ENCODE results near the gene ZFYVE16. TPM values are rescaled to one million over a fixed set of nuclear protein-coding genes. Genes with fewer than 3 reads are reported as not detected.
A peak's percentile ranks its signal among the peaks of the same experiment; 100 is the strongest.

Gene ZFYVE16
- total RNA-seq: 10 to 100 TPM; 12.4 to 45.7 (median 23.3) TPM

DNA sequence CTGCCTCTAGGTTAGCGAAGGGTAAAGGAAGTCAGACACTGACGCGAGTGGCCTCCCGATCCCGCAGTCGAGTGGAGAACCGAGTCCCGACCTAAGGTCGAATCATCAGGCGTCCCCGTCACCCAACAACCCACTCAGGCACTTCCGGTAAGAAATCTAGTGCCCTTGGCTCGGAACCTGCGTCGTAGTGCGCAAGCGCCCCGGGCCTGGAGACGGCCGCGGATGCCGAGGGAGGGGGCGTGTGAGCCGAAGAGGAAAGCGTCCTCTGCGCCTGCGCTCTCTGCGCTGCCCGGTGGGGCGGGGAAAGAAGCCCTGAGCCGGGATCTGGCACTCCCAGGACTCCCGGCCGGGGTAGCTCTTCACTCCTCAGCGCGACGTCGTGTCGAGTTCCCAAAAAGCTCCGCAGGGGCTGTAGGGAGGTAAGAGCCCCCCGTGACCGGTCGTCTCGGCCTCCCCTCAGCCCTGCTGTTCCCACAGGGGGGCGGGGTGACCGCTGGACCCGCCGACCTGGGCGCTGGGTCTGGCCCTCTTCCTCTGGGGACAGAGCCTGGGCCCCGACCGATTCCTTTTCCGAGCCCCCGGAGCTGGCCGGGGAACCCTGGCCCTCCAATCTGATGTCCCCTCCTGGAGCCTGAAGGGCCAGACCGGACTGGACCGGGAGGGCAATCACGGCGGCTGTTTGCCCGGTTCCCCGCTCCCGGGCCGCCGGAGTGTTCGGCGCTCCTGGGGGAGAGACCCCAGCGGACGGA lies at the start of gene ZFYVE16:
ZFYVE16 (plus strand) TSS at position 330 of the 749 bp plus-strand sequence. CDS start 26,084 bp downstream, outside the sequence.
- H3K9me3 ChIP-seq: no peaks in the 10 kb centered on the region
- H3K4me1 ChIP-seq: peaks cover 34% of the 10 kb centered on the region
- DNase-seq (ENCODE audit: low spot score in 2 of 2): peak; percentile 98 to 99
- 1% methylated on average over 18 of the region's 66 CpGs for WGBS
- peak within 1 kb of the TSS; percentile 96 for H3K27ac ChIP-seq
- TF ChIP-seq EP300 (IDR thresholded peaks at IDR 0.05) (no peak), POLR2A (IDR thresholded peaks at IDR 0.05) (peak; percentile 26 to 87), POLR2AphosphoS5 (IDR thresholded peaks at IDR 0.05) (peak in 2 of 3 donors; percentile 47 to 80)
- TF ChIP-seq, protein P1, sequence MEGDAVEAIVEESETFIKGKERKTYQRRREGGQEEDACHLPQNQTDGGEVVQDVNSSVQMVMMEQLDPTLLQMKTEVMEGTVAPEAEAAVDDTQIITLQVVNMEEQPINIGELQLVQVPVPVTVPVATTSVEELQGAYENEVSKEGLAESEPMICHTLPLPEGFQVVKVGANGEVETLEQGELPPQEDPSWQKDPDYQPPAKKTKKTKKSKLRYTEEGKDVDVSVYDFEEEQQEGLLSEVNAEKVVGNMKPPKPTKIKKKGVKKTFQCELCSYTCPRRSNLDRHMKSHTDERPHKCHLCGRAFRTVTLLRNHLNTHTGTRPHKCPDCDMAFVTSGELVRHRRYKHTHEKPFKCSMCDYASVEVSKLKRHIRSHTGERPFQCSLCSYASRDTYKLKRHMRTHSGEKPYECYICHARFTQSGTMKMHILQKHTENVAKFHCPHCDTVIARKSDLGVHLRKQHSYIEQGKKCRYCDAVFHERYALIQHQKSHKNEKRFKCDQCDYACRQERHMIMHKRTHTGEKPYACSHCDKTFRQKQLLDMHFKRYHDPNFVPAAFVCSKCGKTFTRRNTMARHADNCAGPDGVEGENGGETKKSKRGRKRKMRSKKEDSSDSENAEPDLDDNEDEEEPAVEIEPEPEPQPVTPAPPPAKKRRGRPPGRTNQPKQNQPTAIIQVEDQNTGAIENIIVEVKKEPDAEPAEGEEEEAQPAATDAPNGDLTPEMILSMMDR (IDR thresholded peaks at IDR 0.05): peak in 1 of 2 donors; percentile 42
- no peaks in the 10 kb centered on the region for H3K36me3 ChIP-seq
- H3K27me3 ChIP-seq: no peaks in the 10 kb centered on the region
- H3K4me3 ChIP-seq: peak within 1 kb of the TSS; percentile 97

DNA sequence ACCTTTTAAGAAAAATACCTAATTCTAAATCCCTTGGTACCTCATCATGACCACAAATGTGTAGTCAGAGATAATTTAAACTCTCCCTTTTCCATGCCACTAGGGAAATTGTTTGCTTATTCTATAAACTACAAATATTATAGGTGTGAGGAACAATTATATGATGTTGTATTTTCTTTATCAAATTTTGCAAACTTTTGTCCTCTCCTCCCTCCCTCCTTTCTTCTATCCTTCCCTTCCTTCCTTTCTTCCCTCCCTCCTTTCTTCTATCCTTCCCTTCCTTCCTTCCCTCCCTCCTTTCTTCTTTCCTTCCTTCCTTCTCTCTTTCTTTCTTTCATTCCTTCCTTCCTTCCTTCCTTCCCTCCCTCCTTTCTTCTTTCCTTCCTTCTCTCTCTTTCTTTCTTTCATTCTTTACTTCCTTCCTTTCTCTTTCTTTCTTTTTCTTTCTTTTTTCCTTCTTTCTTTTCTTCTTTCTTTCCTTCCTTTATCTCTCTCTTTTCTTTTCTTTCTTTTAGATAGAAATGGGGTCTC lies 46.9 kb upstream of the ZFYVE16 start:
- DNase-seq (ENCODE audit: low spot score in 2 of 2): no peak
- no peaks in the 10 kb centered on the region for H3K9me3 ChIP-seq
- H3K27me3 ChIP-seq: no peaks in the 10 kb centered on the region
- TF ChIP-seq POLR2AphosphoS5 (IDR thresholded peaks at IDR 0.05): no peak
- TF ChIP-seq EP300 (IDR thresholded peaks at IDR 0.05): no peak
- TF ChIP-seq, protein P1 (IDR thresholded peaks at IDR 0.05): no peak
- TF ChIP-seq POLR2A (IDR thresholded peaks at IDR 0.05): no peak
- H3K4me1 ChIP-seq: no peaks in the 10 kb centered on the region
- H3K27ac ChIP-seq: no peak overlapping the region
- no peaks in the 10 kb centered on the region for H3K36me3 ChIP-seq
- H3K4me3 ChIP-seq: no peak overlapping the region

DNA sequence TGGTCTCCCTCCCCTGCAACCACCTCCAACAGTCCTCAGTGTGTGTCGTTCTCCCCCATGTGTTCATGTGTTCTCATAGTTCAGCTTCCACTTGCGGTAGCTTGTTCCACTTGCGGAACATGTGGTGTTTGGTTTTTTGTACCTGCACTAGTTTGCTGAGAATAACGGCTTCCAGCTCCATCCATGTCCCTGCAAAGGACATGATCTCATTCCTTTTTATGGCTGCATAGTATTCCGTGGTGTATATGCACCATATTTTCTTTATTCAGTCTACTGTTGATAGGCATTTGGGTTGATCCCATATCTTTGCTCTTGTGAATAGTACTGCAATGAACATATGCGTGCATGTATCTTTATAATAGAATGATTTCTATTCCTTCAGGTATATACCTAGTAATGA lies 43.0 kb upstream of the ZFYVE16 start:
- no peak overlapping the region for H3K27ac ChIP-seq
- H3K4me3 ChIP-seq: no peak overlapping the region
- H3K36me3 ChIP-seq: no peaks in the 10 kb centered on the region
- TF ChIP-seq, protein P1 (IDR thresholded peaks at IDR 0.05): no peak
- TF ChIP-seq POLR2AphosphoS5 (IDR thresholded peaks at IDR 0.05) (no peak), EP300 (IDR thresholded peaks at IDR 0.05) (no peak), POLR2A (IDR thresholded peaks at IDR 0.05) (no peak)
- WGBS: 93% methylated on average over 6 of the region's 6 CpGs
- H3K4me1 ChIP-seq: no peaks in the 10 kb centered on the region
- no peaks in the 10 kb centered on the region for H3K27me3 ChIP-seq
- no peak for DNase-seq (ENCODE audit: low spot score in 2 of 2)
- H3K9me3 ChIP-seq: no peaks in the 10 kb centered on the region

DNA sequence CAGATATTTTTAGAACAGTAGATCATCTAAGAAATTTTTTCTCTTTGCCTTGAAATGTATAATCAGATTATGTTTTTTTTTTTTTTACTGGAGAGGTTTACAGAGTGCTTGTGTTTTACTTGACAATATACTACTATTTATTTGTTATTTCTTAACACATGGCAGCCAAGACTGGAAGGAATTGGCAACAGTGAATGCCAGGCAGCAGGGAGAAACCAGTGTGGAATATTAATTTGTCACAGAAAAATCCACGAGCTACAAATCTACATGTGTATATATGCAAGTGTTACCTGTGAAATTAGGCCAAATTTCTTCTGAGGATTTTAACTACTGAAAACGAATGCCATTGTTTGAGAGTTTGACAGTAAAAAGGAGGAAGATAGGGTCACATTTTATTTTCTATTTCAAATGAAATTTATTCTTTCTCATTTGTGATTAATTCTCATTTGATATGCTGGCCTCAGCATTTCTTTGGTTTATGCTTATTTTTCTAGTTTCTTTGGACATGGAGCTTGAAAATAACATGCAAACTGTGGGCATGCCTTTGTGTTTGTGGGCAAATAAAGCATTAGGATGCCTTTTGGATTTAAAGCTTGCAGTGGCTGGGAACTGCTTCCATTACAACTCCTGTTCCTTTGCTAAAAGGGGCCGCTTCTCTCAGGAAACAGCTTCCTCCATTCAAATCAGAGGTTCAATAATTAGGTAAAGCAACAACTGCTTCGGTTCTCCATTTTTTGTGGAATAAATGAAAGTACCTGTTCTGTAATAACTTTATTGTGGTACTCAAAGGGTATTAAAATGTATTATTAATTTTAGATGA lies 39.0 kb upstream of the ZFYVE16 start:
- WGBS: 60% methylated on average over 4 of the region's 4 CpGs
- no peak overlapping the region for H3K4me3 ChIP-seq
- H3K27me3 ChIP-seq: no peaks in the 10 kb centered on the region
- H3K4me1 ChIP-seq: no peaks in the 10 kb centered on the region
- H3K27ac ChIP-seq: no peak overlapping the region
- TF ChIP-seq POLR2AphosphoS5 (IDR thresholded peaks at IDR 0.05) (no peak), POLR2A (IDR thresholded peaks at IDR 0.05) (no peak), EP300 (IDR thresholded peaks at IDR 0.05) (no peak)
- TF ChIP-seq, protein P1 (IDR thresholded peaks at IDR 0.05): no peak
- H3K36me3 ChIP-seq: no peaks in the 10 kb centered on the region
- no peaks in the 10 kb centered on the region for H3K9me3 ChIP-seq
- no peak for DNase-seq (ENCODE audit: low spot score in 2 of 2)

DNA sequence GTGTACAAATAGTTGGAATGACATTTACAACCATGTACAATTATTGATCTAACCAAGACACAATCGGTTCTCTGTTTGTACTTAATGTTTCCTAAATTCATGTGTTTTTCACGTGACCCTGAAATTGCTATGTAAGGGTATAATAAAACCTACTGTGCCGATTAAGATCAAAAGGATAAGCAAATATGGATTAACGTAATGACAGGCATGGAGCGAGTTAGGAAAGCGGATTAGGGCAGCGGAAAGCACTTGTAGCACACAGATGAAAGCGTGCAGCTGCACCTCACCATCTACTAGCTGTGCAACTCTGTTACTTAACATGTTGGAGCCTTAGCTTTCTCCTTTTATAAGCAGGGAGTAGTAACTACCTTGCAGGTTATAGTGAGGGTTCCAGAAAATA lies 38.3 kb upstream of the ZFYVE16 start:
- H3K4me3 ChIP-seq: no peak overlapping the region
- H3K27me3 ChIP-seq: no peaks in the 10 kb centered on the region
- no peaks in the 10 kb centered on the region for H3K36me3 ChIP-seq
- 72% methylated on average over 8 of the region's 8 CpGs for WGBS
- no peak for DNase-seq (ENCODE audit: low spot score in 2 of 2)
- no peaks in the 10 kb centered on the region for H3K4me1 ChIP-seq
- no peaks in the 10 kb centered on the region for H3K9me3 ChIP-seq
- no peak overlapping the region for H3K27ac ChIP-seq
- TF ChIP-seq, protein P1 (IDR thresholded peaks at IDR 0.05): no peak
- TF ChIP-seq POLR2A (IDR thresholded peaks at IDR 0.05) (no peak), POLR2AphosphoS5 (IDR thresholded peaks at IDR 0.05) (no peak), EP300 (IDR thresholded peaks at IDR 0.05) (no peak)

Measured in suprapubic skin (tissue), 4 donors.